Measurements from ENCODE around the gene RAE1.

Gene RAE1

GRCh38 chr20:57400821-57401564 lies 49.9 kb downstream of the RAE1 start:
- no peak for DNase-seq (ENCODE audit: low read depth)

- no peak for DNase-seq (ENCODE audit: low read depth)
These were observed 50.5 kb downstream of the RAE1 start for GRCh38 chr20:57401565-57401918.

- no peak for DNase-seq (ENCODE audit: low read depth)
These were observed 51.4 kb downstream of the RAE1 start for GRCh38 chr20:57402206-57403125.

- no peak for DNase-seq (ENCODE audit: low read depth)
These were observed 52.2 kb downstream of the RAE1 start for GRCh38 chr20:57403216-57403615.

- DNase-seq (ENCODE audit: low read depth), result no peak
These were observed 53.0 kb downstream of the RAE1 start for GRCh38 chr20:57404006-57404405.

- no peak for DNase-seq (ENCODE audit: low read depth)
These were observed 53.5 kb downstream of the RAE1 start for GRCh38 chr20:57404419-57405072.

GRCh38 chr20:57405236-57406016 lies 54.4 kb downstream of the RAE1 start:
- no peak for DNase-seq (ENCODE audit: low read depth)

GRCh38 chr20:57407541-57407956 lies 56.5 kb downstream of the RAE1 start:
- no peak for DNase-seq (ENCODE audit: low read depth)

- DNase-seq (ENCODE audit: low read depth), result no peak
These were observed 57.1 kb downstream of the RAE1 start for GRCh38 chr20:57408131-57408530.

GRCh38 chr20:57408536-57409233 lies 57.6 kb downstream of the RAE1 start:
- no peak for DNase-seq (ENCODE audit: low read depth)

- DNase-seq (ENCODE audit: low read depth), result no peak
These were observed 58.2 kb downstream of the RAE1 start for GRCh38 chr20:57409316-57409671.

GRCh38 chr20:57409672-57410397 lies 58.8 kb downstream of the RAE1 start:
- no peak for DNase-seq (ENCODE audit: low read depth)

- no peak for DNase-seq (ENCODE audit: low read depth)
These were observed 59.4 kb downstream of the RAE1 start for GRCh38 chr20:57410398-57410920.

GRCh38 chr20:57410924-57411323 lies 59.9 kb downstream of the RAE1 start:
- DNase-seq (ENCODE audit: low read depth), result no peak

GRCh38 chr20:57411406-57412283 lies 60.6 kb downstream of the RAE1 start:
- DNase-seq (ENCODE audit: low read depth), result no peak

GRCh38 chr20:57412347-57413029 lies 61.4 kb downstream of the RAE1 start:
- no peak for DNase-seq (ENCODE audit: low read depth)

GRCh38 chr20:57413986-57414385 lies 62.9 kb downstream of the RAE1 start:
- no peak for DNase-seq (ENCODE audit: low read depth)

- DNase-seq (ENCODE audit: low read depth), result no peak
These were observed 64.0 kb downstream of the RAE1 start for GRCh38 chr20:57414867-57415592.
